Embryonic facial prominence (tissue), 1 donor: ENCODE measurements around the gene GPR158.

Source experiments
- DNase-seq: peaks from one replicate; pipeline ENCODE4 v3.0.0-alpha.2; 2016; ENCODE audit errors: extremely low spot score

Gene GPR158

GRCh38 chr10:25398680-25399079 is 223.9 kb downstream of the GPR158 start:
- DNase-seq: no peak

GRCh38 chr10:25405871-25406270 is 231.1 kb downstream of the GPR158 start:
- no peak for DNase-seq

GRCh38 chr10:25417611-25418010 is 242.8 kb downstream of the GPR158 start:
- DNase-seq: no peak

- no peak for DNase-seq
Measured at GRCh38 chr10:25425776-25426175, 251.0 kb downstream of the GPR158 start.

GRCh38 chr10:25436431-25436830 is 261.6 kb downstream of the GPR158 start:
- no peak for DNase-seq

GRCh38 chr10:25441270-25441669 is 266.5 kb downstream of the GPR158 start:
- no peak for DNase-seq

GRCh38 chr10:25444266-25444665 is 269.5 kb downstream of the GPR158 start:
- no peak for DNase-seq

- no peak for DNase-seq
Measured at GRCh38 chr10:25451401-25451800, 276.6 kb downstream of the GPR158 start.

GRCh38 chr10:25453619-25454018 is 278.8 kb downstream of the GPR158 start:
- DNase-seq: no peak

- no peak for DNase-seq
Measured at GRCh38 chr10:25455980-25456567, 281.3 kb downstream of the GPR158 start.

- no peak for DNase-seq
Measured at GRCh38 chr10:25457552-25457951, 282.8 kb downstream of the GPR158 start.

GRCh38 chr10:25465582-25466372 is 291.0 kb downstream of the GPR158 start:
- DNase-seq: no peak

- no peak for DNase-seq
Measured at GRCh38 chr10:25467881-25468280, 293.1 kb downstream of the GPR158 start.

GRCh38 chr10:25481467-25481866 is 306.7 kb downstream of the GPR158 start:
- DNase-seq: no peak

- no peak for DNase-seq
Measured at GRCh38 chr10:25483999-25484398, 309.2 kb downstream of the GPR158 start.

GRCh38 chr10:25487266-25487665 is 312.5 kb downstream of the GPR158 start:
- no peak for DNase-seq

GRCh38 chr10:25492040-25492439 is 317.2 kb downstream of the GPR158 start:
- no peak for DNase-seq

GRCh38 chr10:25492680-25493079 is 317.9 kb downstream of the GPR158 start:
- no peak for DNase-seq

GRCh38 chr10:25493122-25493893 is 318.5 kb downstream of the GPR158 start:
- no peak for DNase-seq

- no peak for DNase-seq
Measured at GRCh38 chr10:25497246-25497645, 322.4 kb downstream of the GPR158 start.

- DNase-seq: no peak
Measured at GRCh38 chr10:25498645-25499044, 323.8 kb downstream of the GPR158 start.

- DNase-seq: no peak
Measured at GRCh38 chr10:25501912-25502311, 327.1 kb downstream of the GPR158 start.

GRCh38 chr10:25502453-25502852 is 327.7 kb downstream of the GPR158 start:
- DNase-seq: no peak
